GM12878 (cell line): ENCODE data around the gene TRIM45. TPM values are rescaled to one million over a fixed set of nuclear protein-coding genes. Genes with fewer than 3 reads are reported as not detected.

Experiments used
- ATAC-seq: fragments of 200-7000 bp; cut with Tn5 transposase; 3 replicates; pipeline ENCODE4 v1.9.1; 2020; ENCODE audit warnings: mild to moderate bottlenecking, moderate library complexity
- BruUV-seq: library from RNA; stranded (reverse); fragments of 400-500 nt; replicated peaks from 2 replicates; lab custom pipeline; 2021; lab: Mats Ljungman, UMichigan
- CTCF ChIA-PET: fragments of 300-600 bp; sonication (Branson Sonifier 250); formaldehyde crosslinking; extraction: SDS; loops from one replicate; lab custom pipeline; 2021; ENCODE audit warnings: inconsistent platforms; lab: Yijun Ruan, JAX
- POLR2A ChIA-PET: fragments of 350-600 bp; formaldehyde crosslinking; extraction: SDS; loops from one replicate; lab custom pipeline; 2021; ENCODE audit warnings: inconsistent platforms; lab: Charles Lee
- RAD21 ChIA-PET: fragments of 300-600 bp; sonication (Branson Sonifier 250); formaldehyde crosslinking; loops from one replicate; lab custom pipeline; 2023; ENCODE audit warnings: antibody characterized with exemption; ENCODE audit not compliant: unreplicated experiment; lab: Charles Lee
- SMC1A ChIA-PET: fragments of 300-600 bp; sonication (Branson Sonifier 250); formaldehyde crosslinking; loops from one replicate; lab custom pipeline; 2023; ENCODE audit not compliant: unreplicated experiment, uncharacterized antibody; lab: Charles Lee
- DNase-seq: peaks from one replicate; pipeline ENCODE4 v3.0.0-alpha.2; 2011; ENCODE audit warnings: low read depth, low spot score
- FAIRE-seq: peaks from 3 replicates; lab custom pipeline; 2011; peaks lifted over from hg19 to GRCh38; lab: Jason Lieb, UNC
- H2AFZ ChIP-seq: 2 replicates; pipeline ENCODE4 v1.6.0; 2011; ENCODE audit warnings: low read depth, low read length, control low read depth; ENCODE audit not compliant: control insufficient read depth
- H3K27ac ChIP-seq: 2 replicates; pipeline ENCODE4 v1.5.1; 2011; ENCODE audit warnings: control low read depth; ENCODE audit not compliant: control insufficient read depth, insufficient read depth
- H3K27me3 ChIP-seq, 2 experiments: replicated peaks in 1 of 2; 2 replicates each; pipeline versions ENCODE4 v1.6.0 to v1.6.1; 2011; ENCODE audit warnings: low read length in 1 of 2; ENCODE audit not compliant: control insufficient read depth in 2 of 2, insufficient read depth in 2 of 2
- H3K36me3 ChIP-seq, 2 experiments: 2 replicates each; pipeline ENCODE4 v1.5.1; 2011; ENCODE audit warnings: low read length in 1 of 2; ENCODE audit not compliant: control insufficient read depth in 2 of 2, insufficient read depth in 2 of 2
- H3K4me1 ChIP-seq: 2 replicates; pipeline ENCODE4 v1.6.1; 2011; ENCODE audit warnings: mild to moderate bottlenecking, low read length, moderate library complexity, mixed read lengths; ENCODE audit not compliant: control insufficient read depth, insufficient read depth
- H3K4me2 ChIP-seq: 2 replicates; pipeline ENCODE4 v1.6.0; 2011; ENCODE audit warnings: control low read depth; ENCODE audit not compliant: control insufficient read depth, insufficient read depth
- H3K4me3 ChIP-seq: fragments of 200-600 bp; sonication (generic); 2 replicates; pipeline ENCODE4 v1.5.1; 2016
- H3K79me2 ChIP-seq: 2 replicates; pipeline ENCODE4 v1.6.0; 2011; ENCODE audit warnings: low read length; ENCODE audit not compliant: control insufficient read depth, insufficient read depth
- H3K9ac ChIP-seq: 2 replicates; pipeline ENCODE4 v1.8.0; 2011; ENCODE audit warnings: low read length, control low read depth, mixed read lengths; ENCODE audit not compliant: control insufficient read depth, insufficient read depth
- H3K9me3 ChIP-seq: replicated peaks from 3 replicates; pipeline ENCODE4 v1.5.1; 2011; ENCODE audit warnings: mild to moderate bottlenecking, low read length; ENCODE audit not compliant: control insufficient read depth, insufficient read depth
- H4K20me1 ChIP-seq: 2 replicates; pipeline ENCODE4 v1.6.0; 2011; ENCODE audit not compliant: control insufficient read depth, insufficient read depth
- MTA2 ChIP-seq: fragments of 450-650 bp; IDR thresholded peaks from 2 replicates; pipeline ENCODE4 v1.6.1; 2016; ENCODE audit warnings: low read depth, mild to moderate bottlenecking, moderate library complexity
- PAX8 ChIP-seq: fragments of 450-650 bp; IDR thresholded peaks from 2 replicates; pipeline ENCODE4 v1.6.1; 2017; ENCODE audit warnings: mild to moderate bottlenecking, moderate library complexity
- SMAD1 ChIP-seq: fragments of 450-650 bp; IDR thresholded peaks from 2 replicates; pipeline ENCODE4 v1.6.1; 2018; ENCODE audit warnings: mild to moderate bottlenecking, low read depth; ENCODE audit not compliant: partially characterized antibody
- ZBTB11 ChIP-seq: fragments of 450-650 bp; formaldehyde crosslinking; IDR thresholded peaks from 2 replicates; pipeline ENCODE4 v1.5.0; 2022; ENCODE audit warnings: mild to moderate bottlenecking, missing genetic modification characterization
- WGBS: methylation state at CpG from one replicate; pipeline ENCODE4 v1.1.6; 2016; ENCODE audit warnings: low lambda C conversion rate; ENCODE audit not compliant: insufficient replicate concordance, insufficient coverage; ENCODE audit errors: missing lambda C conversion rate; 5-methylcytosine and 5-hydroxymethylcytosine counted together
- in situ Hi-C: fragments of 300-500 bp; cut with MboI; formaldehyde crosslinking; loops from 9 replicates; pipeline ENCODE4 v1.14.3; 2018; ENCODE audit warnings: mixed read lengths
- intact Hi-C: fragments of 100-400 bp; cut with micrococcal nuclease; formaldehyde crosslinking; loops from one replicate; pipeline ENCODE4 v1.14.2; 2022; ENCODE audit not compliant: unreplicated experiment
- polyA plus RNA-seq, 11 experiments: library from polyadenylated mRNA; depleted of rRNA in 4 of 11; unstranded in 6 of 11; stranded (reverse) in 5 of 11; fragments of >200 nt; fragmentation: Nextera tagmentation in 4 of 11; fragmentation: Illumina TruSeq in 1 of 11; extraction: Ambion mirVana in 4 of 11; extraction: Trizol in 1 of 11; gene quantifications; 1 replicate in 1 of 11; 2 replicates in 10 of 11; pipeline versions ENCODE4 v1.2.1 to v1.2.3, GENCODE V29; 2011 to 2016; ENCODE audit warnings: inconsistent platforms in 2 of 11, missing spikeins in 2 of 11, low read depth in 1 of 11
- total RNA-seq, 4 experiments: library from RNA; depleted of rRNA in 3 of 4; stranded (reverse); fragments of >200 nt in 3 of 4; fragmentation: Illumina TruSeq in 1 of 4; extraction: Trizol in 1 of 4; gene quantifications; 2 replicates each; pipeline versions ENCODE4 v1.2.1 to v1.2.3, GENCODE V29; 2013 to 2021
- TF ChIP-seq, protein P1 (sequence below): IDR thresholded peaks from 2 replicates; pipeline ENCODE4 v1.6.1; 2012; ENCODE audit warnings: improper control_type of control experiment, low read depth, low read length; ENCODE audit not compliant: insufficient replicate concordance

TRIM45 gene
- total and polyA plus RNA-seq, 10 of the 15 experiments (the other 5 are each of a cell fraction or from before 2014, with no cell fraction given), result 0.31 to 0.86 (median 0.46) TPM

GRCh38 chr1:117076648-117077047 is 44.9 kb downstream of the TRIM45 start:
- H3K79me2 ChIP-seq, result peaks cover 6% of the 10 kb centered on the region
- H3K9me3 ChIP-seq, result no peaks in the 10 kb centered on the region
- intact Hi-C loops, result no loop called here
- H3K27ac ChIP-seq, result no peak overlapping the region
- H3K36me3 ChIP-seq, result peaks cover 28 to 45% of the 10 kb centered on the region in 2 experiments
- RAD21 ChIA-PET, result no interaction called here
- TF ChIP-seq PAX8, result no peak
- TF ChIP-seq, protein P1, sequence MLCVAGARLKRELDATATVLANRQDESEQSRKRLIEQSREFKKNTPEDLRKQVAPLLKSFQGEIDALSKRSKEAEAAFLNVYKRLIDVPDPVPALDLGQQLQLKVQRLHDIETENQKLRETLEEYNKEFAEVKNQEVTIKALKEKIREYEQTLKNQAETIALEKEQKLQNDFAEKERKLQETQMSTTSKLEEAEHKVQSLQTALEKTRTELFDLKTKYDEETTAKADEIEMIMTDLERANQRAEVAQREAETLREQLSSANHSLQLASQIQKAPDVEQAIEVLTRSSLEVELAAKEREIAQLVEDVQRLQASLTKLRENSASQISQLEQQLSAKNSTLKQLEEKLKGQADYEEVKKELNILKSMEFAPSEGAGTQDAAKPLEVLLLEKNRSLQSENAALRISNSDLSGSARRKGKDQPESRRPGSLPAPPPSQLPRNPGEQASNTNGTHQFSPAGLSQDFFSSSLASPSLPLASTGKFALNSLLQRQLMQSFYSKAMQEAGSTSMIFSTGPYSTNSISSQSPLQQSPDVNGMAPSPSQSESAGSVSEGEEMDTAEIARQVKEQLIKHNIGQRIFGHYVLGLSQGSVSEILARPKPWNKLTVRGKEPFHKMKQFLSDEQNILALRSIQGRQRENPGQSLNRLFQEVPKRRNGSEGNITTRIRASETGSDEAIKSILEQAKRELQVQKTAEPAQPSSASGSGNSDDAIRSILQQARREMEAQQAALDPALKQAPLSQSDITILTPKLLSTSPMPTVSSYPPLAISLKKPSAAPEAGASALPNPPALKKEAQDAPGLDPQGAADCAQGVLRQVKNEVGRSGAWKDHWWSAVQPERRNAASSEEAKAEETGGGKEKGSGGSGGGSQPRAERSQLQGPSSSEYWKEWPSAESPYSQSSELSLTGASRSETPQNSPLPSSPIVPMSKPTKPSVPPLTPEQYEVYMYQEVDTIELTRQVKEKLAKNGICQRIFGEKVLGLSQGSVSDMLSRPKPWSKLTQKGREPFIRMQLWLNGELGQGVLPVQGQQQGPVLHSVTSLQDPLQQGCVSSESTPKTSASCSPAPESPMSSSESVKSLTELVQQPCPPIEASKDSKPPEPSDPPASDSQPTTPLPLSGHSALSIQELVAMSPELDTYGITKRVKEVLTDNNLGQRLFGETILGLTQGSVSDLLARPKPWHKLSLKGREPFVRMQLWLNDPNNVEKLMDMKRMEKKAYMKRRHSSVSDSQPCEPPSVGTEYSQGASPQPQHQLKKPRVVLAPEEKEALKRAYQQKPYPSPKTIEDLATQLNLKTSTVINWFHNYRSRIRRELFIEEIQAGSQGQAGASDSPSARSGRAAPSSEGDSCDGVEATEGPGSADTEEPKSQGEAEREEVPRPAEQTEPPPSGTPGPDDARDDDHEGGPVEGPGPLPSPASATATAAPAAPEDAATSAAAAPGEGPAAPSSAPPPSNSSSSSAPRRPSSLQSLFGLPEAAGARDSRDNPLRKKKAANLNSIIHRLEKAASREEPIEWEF, result no peak
- no peak for TF ChIP-seq ZBTB11 (CRISPR knock-in tag)
- TF ChIP-seq MTA2, result no peak
- TF ChIP-seq SMAD1, result no peak
- DNase-seq (no peak), FAIRE-seq (no peak), ATAC-seq (no peak)
- BruUV-seq, result no TSS peak
- SMC1A ChIA-PET, result interaction anchor here (0.9 kb wide), 1 partner anchor 52 kb away, joined by 3 read pairs; no protein-coding TSS in a partner anchor
- in situ Hi-C loops, result loop anchor here (10.0 kb wide), 1 partner anchor 692 kb away; no protein-coding TSS in a partner anchor
- POLR2A ChIA-PET, result no interaction called here
- no peak overlapping the region for H3K4me3 ChIP-seq
- no peaks in the 10 kb centered on the region for H3K4me1 ChIP-seq
- 97% methylated on average over 5 of the region's 5 CpGs for WGBS
- no peaks in the 10 kb centered on the region for H4K20me1 ChIP-seq
- H3K27me3 ChIP-seq, result no peaks in the 10 kb centered on the region
- CTCF ChIA-PET, result no interaction called here
- H3K9ac ChIP-seq, result no peak overlapping the region
- H2AFZ ChIP-seq, result no peak overlapping the region
- H3K4me2 ChIP-seq, result no peak overlapping the region
